ENCODE data around the gene NYAP2.

Gene NYAP2

GRCh38 chr2:225637259-225637658, 237.7 kb downstream of the NYAP2 start:
- no peak for DNase-seq

DNA sequence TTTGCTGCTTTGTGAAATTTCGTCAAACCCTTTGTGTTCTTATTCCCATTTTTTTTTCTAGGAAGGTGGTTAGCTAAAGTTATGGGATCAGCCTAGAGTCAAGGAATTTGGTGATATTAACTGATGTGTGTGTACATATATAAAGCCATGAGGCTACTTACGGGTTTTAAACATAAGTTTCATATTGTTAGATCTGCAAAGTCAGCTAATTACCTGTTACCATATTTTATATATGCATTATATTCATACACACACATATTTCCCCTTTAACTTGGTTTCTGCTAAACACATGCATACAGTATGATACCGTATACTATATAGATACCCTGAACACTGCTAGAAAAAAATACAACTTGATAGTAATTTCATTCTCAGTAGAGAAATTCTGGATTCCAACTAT, 241.0 kb downstream of the NYAP2 start:
- no peak for DNase-seq

DNA sequence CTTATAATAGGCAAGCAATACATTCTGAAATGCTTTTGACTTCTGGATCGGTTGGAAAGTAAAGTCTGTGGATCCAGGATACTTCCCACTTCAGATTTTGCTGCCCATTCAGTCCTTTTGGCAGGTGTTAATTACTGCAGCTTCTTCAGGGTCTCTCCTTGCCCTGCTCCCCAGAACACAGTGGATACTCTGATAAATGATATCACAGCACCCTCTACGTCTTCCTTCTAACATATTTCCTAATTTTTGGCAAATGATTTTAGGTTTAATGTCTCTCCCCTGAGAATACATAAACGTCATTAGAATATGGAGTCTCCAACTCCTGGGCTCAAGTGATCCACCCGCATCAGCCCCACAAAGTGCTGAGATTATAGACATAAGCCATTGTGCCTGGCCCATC, 249.8 kb downstream of the NYAP2 start:
- no peak for DNase-seq

DNA sequence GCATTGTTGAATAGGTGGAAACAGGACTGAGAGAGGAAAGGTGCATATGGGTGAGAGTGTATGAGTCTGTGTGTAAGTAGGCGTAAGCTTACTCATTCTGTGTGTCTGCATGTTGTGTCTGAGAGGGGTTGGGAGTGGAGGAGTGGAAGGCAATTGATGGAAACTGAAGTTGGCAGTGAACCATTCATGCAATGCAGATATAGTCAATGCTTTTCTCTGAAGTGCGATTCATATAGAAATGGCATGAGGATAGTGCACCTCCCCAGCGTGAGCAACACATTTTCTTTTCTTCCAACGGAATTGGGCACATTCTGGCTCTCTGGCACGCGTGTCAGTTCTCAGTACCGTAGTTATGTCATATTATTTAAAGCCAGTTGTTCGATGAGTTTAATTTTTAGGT, 250.5 kb downstream of the NYAP2 start:
- DNase-seq, result no peak

DNA sequence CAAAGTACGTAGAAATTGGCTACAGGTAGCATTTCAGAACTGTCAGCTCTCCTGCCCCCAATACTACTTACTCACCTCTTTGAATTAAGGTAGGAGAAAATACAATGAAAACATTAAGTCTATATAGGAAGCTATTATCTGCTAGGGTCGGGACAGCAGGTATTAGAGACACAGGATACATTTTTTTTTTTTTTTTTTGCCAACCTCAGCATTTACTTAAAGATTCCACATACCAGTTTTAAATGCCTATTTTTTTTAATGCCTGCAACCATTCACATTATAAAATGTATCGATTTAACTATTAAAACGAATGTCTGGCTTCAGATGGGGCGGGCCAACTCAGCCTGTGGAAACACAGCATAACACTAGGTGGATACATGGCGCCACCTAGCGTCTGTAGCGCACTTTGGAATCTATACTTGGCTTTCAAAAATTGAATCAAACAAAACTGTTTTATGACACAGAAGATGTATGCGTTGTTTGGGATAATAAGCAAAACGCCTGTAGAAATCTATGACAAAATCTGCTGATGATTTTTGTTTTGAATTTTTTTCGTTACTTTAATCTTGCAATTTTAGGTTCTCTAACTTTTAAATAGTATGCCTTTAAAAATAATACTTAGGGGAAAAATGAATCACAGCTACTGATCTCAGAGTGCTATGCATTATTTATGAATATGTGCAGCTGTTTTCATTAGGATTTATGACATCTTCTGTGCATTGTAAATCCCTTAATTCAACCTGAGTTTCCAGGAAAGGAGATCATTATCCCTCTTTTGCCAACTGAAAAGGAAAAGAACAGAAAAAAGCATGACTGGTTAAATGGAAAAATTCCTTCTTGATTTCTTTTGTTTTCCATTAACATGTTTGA, 261.0 kb downstream of the NYAP2 start:
- peak; percentile 86 for DNase-seq

- no peak for DNase-seq
Measured at GRCh38 chr2:225662101-225662500, 262.6 kb downstream of the NYAP2 start.

DNA sequence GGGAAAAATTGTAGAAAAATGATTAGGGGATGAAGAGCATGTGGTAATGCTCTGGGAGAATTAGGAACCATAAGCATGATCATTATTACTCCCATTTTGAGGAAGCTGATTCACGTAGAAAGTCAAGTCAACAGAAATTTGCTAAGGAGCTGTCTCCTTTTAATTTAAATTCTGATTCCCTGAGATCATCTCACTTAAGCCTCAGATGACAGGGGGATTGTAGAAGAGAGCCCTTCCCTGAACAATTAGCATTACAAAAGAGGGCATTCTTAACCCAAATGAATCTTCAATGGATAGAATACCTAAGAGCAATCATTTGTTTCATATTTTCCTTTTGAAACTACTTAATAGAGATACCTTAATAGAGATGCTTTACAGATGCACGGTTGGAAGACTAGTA, 267.9 kb downstream of the NYAP2 start:
- no peak for DNase-seq

DNA sequence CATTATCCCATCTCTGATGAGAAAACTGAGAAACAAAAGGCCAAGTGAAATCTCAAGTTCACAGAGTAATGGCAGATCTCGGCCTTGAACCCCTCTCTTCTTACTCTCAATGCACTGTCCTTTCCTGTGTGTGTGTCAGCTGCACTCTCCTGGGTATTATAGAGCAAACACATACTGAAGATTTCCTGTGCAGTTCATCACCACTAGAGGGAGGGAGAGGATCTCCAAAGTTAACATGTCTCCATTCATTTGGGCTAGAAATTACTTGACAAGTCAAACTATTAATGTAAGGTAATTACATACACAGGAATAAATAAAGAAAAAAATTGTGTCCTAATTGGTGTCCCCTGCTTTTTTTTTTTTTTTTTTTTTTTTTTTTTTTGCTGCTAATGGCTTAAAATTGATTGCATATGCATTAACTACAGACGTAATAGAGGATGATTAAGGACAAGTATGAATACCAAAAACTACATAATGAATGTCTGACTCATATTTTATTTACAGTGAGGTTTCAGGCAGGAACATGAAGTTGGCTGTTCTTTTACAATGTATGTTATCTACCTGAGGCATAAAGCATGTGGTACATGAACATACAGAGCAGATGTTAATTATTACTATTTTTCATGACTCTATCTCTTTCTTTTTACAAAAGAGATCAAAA, 269.2 kb downstream of the NYAP2 start:
- peak; percentile 3 for DNase-seq

DNA sequence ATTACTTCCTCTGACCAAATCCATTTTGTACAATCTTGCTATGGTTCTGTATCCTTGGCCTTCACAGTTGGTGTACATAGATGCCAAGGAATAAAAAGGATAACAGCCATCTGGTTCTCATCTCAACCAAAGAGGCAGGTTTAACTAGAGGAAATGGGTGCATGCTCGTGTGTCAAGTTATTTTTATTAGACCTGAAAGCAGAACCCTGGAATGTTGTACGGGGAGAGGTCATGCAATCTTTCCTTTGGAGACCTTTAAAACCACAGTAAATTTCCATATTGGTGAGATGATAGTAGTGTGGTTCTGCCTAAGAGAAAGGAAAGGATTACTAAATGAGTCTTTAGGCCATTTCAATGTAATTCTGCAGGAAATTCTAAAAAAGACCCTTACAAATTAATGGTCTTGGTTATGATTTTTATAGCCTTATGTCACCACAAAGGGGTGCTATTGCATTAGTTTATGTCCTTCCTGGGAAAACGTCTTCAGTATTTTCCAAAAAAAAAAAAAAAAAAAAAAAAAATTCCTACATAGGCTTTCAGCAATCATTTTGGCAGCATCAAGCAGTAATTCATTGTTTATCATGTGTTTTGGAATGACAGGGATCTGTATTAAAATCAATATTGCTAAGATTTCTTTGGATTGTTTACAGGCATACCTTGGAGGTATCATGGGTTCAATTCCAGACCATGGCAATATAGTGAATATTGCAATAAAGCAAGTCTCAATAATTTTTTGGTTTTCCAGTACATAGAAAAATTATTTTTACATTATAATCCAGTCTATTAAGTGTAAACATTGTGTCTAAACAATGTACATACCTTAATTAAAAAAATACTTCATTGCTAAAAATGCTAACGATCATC, 270.8 kb downstream of the NYAP2 start:
- DNase-seq, result no peak

DNA sequence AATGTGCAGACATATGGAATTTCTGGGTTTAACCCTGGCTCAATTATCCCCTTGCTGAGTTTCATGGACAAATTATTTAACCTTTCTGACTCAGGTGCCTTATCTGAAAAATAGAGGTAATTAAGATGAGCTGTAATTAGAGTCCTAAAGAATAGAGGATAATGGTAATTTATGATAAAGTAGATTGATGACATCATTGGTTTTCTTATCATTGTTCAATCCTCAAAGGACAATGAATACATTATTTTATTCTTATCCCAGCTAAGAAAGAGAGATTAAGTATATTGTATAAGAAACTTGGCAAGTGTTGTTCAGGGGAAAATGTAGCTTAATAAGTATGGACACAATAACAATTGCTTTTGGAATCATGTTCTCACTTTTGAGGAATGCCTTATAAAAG, 279.3 kb downstream of the NYAP2 start:
- DNase-seq, result no peak

DNA sequence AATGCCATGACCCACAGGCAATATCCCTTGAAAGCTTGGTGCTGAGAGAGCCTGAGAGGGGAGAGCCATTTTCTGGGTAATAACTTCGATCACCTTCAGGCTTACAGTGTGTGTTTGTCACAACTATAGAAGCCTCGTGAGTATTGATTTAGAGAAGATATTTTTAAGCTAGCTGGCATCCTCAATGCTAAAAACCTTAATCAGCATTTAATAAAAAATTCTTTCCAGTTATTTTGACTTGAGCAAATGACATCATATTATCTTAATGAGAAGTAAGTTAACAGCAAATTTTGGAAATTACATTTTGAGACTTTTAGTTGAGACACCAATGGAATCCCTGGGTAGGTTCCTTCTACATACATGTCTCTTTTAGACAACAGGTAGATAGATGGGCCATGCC, 283.7 kb downstream of the NYAP2 start:
- DNase-seq, result no peak

DNA sequence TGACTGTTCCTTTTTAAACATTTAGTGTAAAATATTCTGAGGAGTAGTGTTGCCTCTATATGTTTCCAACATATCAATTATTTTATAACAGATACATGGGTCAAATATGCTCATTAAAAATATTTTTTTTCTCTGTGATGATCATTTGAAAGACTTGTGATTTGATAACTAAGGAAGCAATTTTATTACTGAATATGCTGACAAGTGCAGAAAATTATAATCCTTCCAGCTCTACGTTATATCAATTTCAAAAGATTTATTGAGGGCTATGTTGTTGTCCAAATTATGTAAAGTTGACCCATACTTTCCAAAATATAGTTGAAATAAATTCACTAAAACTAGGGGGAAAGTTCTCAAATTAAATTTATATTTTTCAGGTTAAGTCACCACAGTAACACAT, 290.6 kb downstream of the NYAP2 start:
- no peak for DNase-seq

DNA sequence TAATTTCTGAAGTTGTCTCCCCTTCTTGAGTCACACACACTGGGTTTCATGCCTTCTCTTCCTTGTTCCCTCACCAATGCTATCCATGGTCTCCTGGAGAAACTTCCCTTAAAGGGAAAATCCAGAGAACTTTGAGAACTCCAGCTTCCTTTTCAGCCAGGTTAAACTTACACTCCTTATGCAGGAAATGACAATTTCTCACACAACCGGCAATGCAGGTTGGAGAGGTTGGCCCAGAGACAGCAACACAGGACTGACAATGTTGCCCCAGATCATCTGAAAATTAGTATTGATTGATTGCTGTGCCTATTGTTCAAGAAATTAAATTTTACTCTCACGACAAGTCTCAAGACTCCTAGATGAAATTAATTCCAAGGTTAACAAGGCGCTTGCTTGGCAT, 292.2 kb downstream of the NYAP2 start:
- DNase-seq, result no peak

GRCh38 chr2:225693259-225693658, 293.7 kb downstream of the NYAP2 start:
- DNase-seq, result no peak

DNA sequence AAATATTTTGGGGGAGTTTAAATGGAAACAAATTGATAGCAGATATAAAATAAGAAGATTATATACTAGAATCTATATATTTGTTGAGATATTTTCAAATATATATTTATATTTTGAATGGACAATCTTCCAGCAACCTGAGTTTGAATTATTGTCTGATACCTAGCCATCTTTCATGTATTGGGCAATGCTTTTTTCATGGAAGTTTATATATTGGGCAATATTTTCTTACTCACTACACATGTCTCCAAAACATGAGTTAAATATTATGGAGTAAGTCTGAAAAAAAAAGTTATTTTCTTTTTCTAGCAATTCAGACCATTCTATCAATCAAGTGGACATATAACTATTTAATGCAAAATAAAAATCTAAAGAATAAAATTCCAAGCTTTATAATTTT, 295.2 kb downstream of the NYAP2 start:
- DNase-seq, result no peak

DNA sequence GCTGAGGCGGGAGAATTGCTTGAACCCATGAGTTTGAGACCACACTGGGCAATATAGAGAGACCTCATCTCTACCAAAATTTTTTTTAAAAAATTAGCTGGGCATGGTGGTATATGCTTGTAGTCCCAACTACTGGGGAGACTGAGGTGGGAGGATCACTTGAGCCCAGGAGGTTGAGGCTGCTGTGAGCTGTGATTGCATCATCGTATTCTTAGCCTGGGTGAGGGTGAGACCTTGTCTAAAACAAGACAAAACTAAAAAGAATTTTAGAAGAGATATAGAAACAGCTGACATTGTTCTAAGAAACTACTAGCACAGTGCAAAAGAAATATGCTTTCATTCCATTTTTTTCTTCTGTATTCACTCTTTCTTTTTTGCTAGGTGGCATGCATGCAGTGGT, 298.4 kb downstream of the NYAP2 start:
- no peak for DNase-seq
